Osteocyte (in vitro differentiated cells): ENCODE results near the gene HUNK. TPM values are rescaled to one million over a fixed set of nuclear protein-coding genes. Genes with fewer than 3 reads are reported as not detected.

Experiments
- DNase-seq: peaks from one replicate; pipeline ENCODE4 v3.0.0; 2021; ENCODE audit warnings: mixed read lengths; ENCODE audit not compliant: unreplicated experiment; ENCODE audit errors: extremely low spot score
- H3K27ac Mint-ChIP-seq: one replicate; pipeline ENCODE4 v1.8.0; 2021; ENCODE audit warnings: mild to moderate bottlenecking, mixed read lengths; ENCODE audit not compliant: unreplicated experiment
- H3K27me3 Mint-ChIP-seq: one replicate; pipeline ENCODE4 v1.8.0; 2021; ENCODE audit warnings: mixed read lengths; ENCODE audit not compliant: unreplicated experiment
- H3K36me3 Mint-ChIP-seq: one replicate; pipeline ENCODE4 v1.8.0; 2021; ENCODE audit warnings: mixed read lengths; ENCODE audit not compliant: unreplicated experiment
- H3K4me1 Mint-ChIP-seq: one replicate; pipeline ENCODE4 v1.8.0; 2021; ENCODE audit warnings: mixed read lengths; ENCODE audit not compliant: unreplicated experiment
- H3K4me3 Mint-ChIP-seq: one replicate; pipeline ENCODE4 v1.8.0; 2021; ENCODE audit warnings: mild to moderate bottlenecking, moderate library complexity, mixed read lengths; ENCODE audit not compliant: unreplicated experiment
- H3K9me3 Mint-ChIP-seq: one replicate; pipeline ENCODE4 v1.8.0; 2021; ENCODE audit warnings: mixed read lengths; ENCODE audit not compliant: unreplicated experiment
- total RNA-seq: library from RNA; stranded (reverse); gene quantifications from 2 replicates; pipeline ENCODE4 v1.2.1, GENCODE V29; 2021
- TF ChIP-seq, protein P1 (sequence below): fragments of 200-600 bp; sonication (generic); IDR thresholded peaks from 2 replicates; pipeline ENCODE4 v1.5.0; 2021; ENCODE audit warnings: antibody characterized with exemption, mild to moderate bottlenecking, moderate library complexity

Gene HUNK
- total RNA-seq, 1 donor from 2014 or later, result 0.83 TPM

DNA sequence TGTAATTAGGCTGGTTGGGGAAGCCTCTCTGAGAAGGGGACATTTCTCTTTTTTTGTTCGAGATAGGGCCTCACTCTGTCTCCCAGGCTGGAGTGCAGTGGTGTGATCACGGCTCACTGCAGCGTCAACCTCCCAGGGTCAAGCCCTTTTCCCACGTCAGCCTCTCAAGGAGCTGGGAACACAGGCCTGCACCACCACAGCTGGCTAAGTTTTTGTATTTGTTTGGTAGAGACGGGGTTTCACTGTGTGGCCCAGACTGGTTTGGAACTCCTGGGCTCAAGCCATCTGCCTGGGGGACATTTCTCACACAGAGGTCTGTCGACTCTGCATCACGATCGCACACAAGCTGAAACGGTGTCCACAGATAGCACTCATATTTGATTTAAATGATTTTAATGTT is 39.7 kb downstream of the HUNK start:
- Mint-ChIP-seq H3K4me3 (no peak overlapping the region), H3K36me3 (no peaks in the 10 kb centered on the region), H3K27ac (no peak overlapping the region), H3K27me3 (no peaks in the 10 kb centered on the region), H3K4me1 (peaks cover 55% of the 10 kb centered on the region), H3K9me3 (no peaks in the 10 kb centered on the region)
- TF ChIP-seq, protein P1, sequence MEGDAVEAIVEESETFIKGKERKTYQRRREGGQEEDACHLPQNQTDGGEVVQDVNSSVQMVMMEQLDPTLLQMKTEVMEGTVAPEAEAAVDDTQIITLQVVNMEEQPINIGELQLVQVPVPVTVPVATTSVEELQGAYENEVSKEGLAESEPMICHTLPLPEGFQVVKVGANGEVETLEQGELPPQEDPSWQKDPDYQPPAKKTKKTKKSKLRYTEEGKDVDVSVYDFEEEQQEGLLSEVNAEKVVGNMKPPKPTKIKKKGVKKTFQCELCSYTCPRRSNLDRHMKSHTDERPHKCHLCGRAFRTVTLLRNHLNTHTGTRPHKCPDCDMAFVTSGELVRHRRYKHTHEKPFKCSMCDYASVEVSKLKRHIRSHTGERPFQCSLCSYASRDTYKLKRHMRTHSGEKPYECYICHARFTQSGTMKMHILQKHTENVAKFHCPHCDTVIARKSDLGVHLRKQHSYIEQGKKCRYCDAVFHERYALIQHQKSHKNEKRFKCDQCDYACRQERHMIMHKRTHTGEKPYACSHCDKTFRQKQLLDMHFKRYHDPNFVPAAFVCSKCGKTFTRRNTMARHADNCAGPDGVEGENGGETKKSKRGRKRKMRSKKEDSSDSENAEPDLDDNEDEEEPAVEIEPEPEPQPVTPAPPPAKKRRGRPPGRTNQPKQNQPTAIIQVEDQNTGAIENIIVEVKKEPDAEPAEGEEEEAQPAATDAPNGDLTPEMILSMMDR, result no peak
- DNase-seq, result no peak

DNA sequence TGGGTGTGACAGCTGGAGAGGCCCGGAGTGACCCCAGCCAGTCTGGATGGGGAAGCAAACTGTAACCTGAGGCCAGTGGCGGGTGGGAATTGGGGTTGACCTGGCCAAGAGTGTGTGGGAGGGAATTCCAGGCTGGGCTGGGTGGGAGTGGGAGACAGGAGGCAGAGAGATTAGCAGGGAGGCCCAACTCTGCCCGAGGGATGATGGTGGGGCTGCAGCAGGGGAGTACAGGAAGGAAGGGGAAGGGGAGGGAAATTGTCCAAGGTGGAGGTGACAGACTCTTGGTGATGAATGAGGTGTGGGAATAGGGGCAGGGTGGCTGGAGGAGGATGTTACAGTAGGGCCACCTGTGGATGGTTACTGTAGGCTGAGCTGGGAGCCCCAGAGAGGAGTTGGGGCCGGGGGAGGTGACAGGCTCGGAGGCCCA is 40.4 kb downstream of the HUNK start:
- no peaks in the 10 kb centered on the region for H3K27me3 Mint-ChIP-seq

DNA sequence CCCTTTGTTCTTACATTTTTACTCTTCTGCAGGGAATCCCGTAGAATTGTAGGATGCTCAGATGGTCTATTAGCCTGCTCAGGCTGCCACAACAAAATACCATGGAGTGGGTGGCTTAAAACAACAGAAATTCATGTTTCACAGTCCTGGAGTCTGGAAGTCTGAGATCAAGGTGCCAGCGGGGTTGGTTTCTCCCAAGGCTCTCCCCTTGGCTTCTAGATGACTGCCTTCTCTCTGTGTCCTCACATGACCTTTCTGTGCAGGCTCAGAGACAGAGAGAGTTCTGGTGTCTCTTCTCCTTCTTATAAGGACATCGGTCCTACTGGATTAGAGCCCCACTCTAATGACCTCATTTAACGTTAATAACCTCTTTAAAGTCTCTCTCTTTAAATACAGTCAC is 41.7 kb downstream of the HUNK start:
- no peak for DNase-seq
- Mint-ChIP-seq H3K27me3 (no peaks in the 10 kb centered on the region), H3K9me3 (no peaks in the 10 kb centered on the region), H3K27ac (no peak overlapping the region), H3K4me3 (no peak overlapping the region), H3K36me3 (no peaks in the 10 kb centered on the region), H3K4me1 (peaks cover 35% of the 10 kb centered on the region)
- TF ChIP-seq, protein P1, result no peak

More for the DNA sequence above, 40.4 kb downstream of the HUNK start:
- no peak overlapping the region for H3K4me3 Mint-ChIP-seq
- TF ChIP-seq, protein P1, result no peak
- H3K27ac Mint-ChIP-seq, result no peak overlapping the region
- no peaks in the 10 kb centered on the region for H3K36me3 Mint-ChIP-seq
- peaks cover 48% of the 10 kb centered on the region for H3K4me1 Mint-ChIP-seq
- no peaks in the 10 kb centered on the region for H3K9me3 Mint-ChIP-seq
- no peak for DNase-seq

DNA sequence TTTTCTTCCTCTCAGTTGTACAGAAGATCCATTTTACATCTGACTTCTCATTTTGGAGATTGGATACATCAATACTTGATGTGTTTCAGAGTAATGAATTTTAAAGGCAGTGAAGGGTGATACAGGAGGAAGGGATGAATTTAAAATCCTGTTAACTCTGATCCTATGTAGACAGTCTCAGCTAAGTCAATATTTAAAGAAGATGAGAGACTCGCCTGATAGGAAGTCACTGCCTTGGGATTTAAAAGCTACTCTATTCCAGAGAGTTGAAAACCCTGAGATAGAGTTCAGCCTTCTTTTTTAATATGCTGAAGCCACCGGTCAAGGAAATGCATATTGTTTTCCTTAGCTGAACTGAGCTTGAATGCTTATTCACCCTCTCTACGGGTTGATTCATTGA is 42.7 kb downstream of the HUNK start:
- Mint-ChIP-seq H3K27ac (no peak overlapping the region), H3K4me1 (peaks cover 27% of the 10 kb centered on the region), H3K9me3 (peaks cover 4% of the 10 kb centered on the region), H3K4me3 (no peak overlapping the region), H3K36me3 (no peaks in the 10 kb centered on the region), H3K27me3 (no peaks in the 10 kb centered on the region)
- TF ChIP-seq, protein P1, result no peak
- DNase-seq, result no peak

DNA sequence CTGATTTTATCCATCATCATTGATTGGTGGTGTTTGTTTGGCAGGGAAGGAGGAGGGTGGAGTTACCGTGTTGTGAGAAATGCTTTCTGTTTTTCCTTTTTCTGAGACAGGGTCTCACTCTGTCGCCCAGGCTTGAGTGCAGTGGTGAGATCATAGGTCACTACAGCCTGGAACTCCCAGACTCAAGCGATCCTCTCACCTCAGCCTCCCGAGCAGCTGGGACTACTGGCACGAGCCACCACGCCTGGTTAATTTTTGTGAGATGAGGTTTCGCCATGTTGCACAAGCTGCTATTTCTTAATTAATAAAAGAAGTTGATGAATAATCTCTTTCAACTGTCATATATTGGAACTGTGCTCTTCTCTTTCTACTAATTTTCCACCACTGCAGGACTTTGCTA is 44.3 kb downstream of the HUNK start:
- TF ChIP-seq, protein P1, result no peak
- Mint-ChIP-seq H3K36me3 (no peaks in the 10 kb centered on the region), H3K4me3 (no peak overlapping the region), H3K4me1 (peaks cover 14% of the 10 kb centered on the region), H3K9me3 (peaks cover 4% of the 10 kb centered on the region), H3K27ac (no peak overlapping the region), H3K27me3 (no peaks in the 10 kb centered on the region)
- DNase-seq, result no peak
